NB4 (cell line): ENCODE results near the gene DOCK4.

Source experiments
- MAX ChIP-seq: IDR thresholded peaks from 2 replicates; pipeline ENCODE4 v1.6.1; 2011; ENCODE audit warnings: low read depth, low read length
- POLR2A ChIP-seq: IDR thresholded peaks from 2 replicates; pipeline ENCODE4 v1.6.1; 2011; ENCODE audit warnings: mild to moderate bottlenecking; ENCODE audit not compliant: insufficient read length; ENCODE audit errors: extremely low read depth
- TF ChIP-seq, protein P1 (sequence below): IDR thresholded peaks from one replicate; pipeline ENCODE4 v1.5.1; 2012; ENCODE audit warnings: low read depth, low read length

- TF ChIP-seq, protein P1, sequence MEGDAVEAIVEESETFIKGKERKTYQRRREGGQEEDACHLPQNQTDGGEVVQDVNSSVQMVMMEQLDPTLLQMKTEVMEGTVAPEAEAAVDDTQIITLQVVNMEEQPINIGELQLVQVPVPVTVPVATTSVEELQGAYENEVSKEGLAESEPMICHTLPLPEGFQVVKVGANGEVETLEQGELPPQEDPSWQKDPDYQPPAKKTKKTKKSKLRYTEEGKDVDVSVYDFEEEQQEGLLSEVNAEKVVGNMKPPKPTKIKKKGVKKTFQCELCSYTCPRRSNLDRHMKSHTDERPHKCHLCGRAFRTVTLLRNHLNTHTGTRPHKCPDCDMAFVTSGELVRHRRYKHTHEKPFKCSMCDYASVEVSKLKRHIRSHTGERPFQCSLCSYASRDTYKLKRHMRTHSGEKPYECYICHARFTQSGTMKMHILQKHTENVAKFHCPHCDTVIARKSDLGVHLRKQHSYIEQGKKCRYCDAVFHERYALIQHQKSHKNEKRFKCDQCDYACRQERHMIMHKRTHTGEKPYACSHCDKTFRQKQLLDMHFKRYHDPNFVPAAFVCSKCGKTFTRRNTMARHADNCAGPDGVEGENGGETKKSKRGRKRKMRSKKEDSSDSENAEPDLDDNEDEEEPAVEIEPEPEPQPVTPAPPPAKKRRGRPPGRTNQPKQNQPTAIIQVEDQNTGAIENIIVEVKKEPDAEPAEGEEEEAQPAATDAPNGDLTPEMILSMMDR, result no peak
- TF ChIP-seq POLR2A, result no peak
- TF ChIP-seq MAX, result no peak
Measured at GRCh38 chr7:112199035-112199655, 7.1 kb downstream of the DOCK4 start.
